ENCODE measurements around the gene SNRPD3. TPM values are rescaled to one million over a fixed set of nuclear protein-coding genes. Genes with fewer than 3 reads are reported as not detected.
"Not testable (repeated sequence)": the region's sequence is repeated elsewhere in the genome, so short reads cannot be mapped to it uniquely, and the experiment has no call there.

The SNRPD3 gene
- total RNA-seq, 1 donor from 2014 or later = 302 TPM

- TF ChIP-seq EZH2 (IDR thresholded peaks at IDR 0.05) (no peak), EZH2phosphoT487 (IDR thresholded peaks at IDR 0.05) (no peak)
- TF ChIP-seq, protein P1, sequence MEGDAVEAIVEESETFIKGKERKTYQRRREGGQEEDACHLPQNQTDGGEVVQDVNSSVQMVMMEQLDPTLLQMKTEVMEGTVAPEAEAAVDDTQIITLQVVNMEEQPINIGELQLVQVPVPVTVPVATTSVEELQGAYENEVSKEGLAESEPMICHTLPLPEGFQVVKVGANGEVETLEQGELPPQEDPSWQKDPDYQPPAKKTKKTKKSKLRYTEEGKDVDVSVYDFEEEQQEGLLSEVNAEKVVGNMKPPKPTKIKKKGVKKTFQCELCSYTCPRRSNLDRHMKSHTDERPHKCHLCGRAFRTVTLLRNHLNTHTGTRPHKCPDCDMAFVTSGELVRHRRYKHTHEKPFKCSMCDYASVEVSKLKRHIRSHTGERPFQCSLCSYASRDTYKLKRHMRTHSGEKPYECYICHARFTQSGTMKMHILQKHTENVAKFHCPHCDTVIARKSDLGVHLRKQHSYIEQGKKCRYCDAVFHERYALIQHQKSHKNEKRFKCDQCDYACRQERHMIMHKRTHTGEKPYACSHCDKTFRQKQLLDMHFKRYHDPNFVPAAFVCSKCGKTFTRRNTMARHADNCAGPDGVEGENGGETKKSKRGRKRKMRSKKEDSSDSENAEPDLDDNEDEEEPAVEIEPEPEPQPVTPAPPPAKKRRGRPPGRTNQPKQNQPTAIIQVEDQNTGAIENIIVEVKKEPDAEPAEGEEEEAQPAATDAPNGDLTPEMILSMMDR (IDR thresholded peaks at IDR 0.05) = no peak
- H3K4me3 ChIP-seq = no peak overlapping the region
- no peak overlapping the region for H3K9ac ChIP-seq
- Mint-ChIP-seq H3K36me3 (no peaks in the 10 kb centered on the region), H3K4me3 (no peak overlapping the region), H3K27me3 (ENCODE audit: insufficient read depth, low read depth) (peaks cover 8% of the 10 kb centered on the region), H3K4me1 (peaks cover 7% of the 10 kb centered on the region), H3K27ac (no peak overlapping the region), H3K9me3 (no peaks in the 10 kb centered on the region)
- no peaks in the 10 kb centered on the region for H4K20me1 ChIP-seq (ENCODE audit: low read depth)
- H3K27ac ChIP-seq = no peak overlapping the region
- no peak for DNase-seq (ENCODE audit: low spot score)
- H3F3A ChIP-seq (ENCODE audit: low read depth) = no peaks in the 10 kb centered on the region
- no peak overlapping the region for H2AFZ ChIP-seq (replicated peaks)
- H3K4me2 ChIP-seq = no peak overlapping the region
- no peaks in the 10 kb centered on the region for H3K9me3 ChIP-seq (ENCODE audit: low read depth)
- peaks cover 5% of the 10 kb centered on the region for H3K4me1 ChIP-seq
- no peaks in the 10 kb centered on the region for H3K36me3 ChIP-seq
- no peaks in the 10 kb centered on the region for H3K27me3 ChIP-seq
- H3K79me2 ChIP-seq (ENCODE audit: low read depth) = no peaks in the 10 kb centered on the region
Measured at GRCh38 chr22:24526191-24526590, 29.6 kb upstream of the SNRPD3 start.

DNA sequence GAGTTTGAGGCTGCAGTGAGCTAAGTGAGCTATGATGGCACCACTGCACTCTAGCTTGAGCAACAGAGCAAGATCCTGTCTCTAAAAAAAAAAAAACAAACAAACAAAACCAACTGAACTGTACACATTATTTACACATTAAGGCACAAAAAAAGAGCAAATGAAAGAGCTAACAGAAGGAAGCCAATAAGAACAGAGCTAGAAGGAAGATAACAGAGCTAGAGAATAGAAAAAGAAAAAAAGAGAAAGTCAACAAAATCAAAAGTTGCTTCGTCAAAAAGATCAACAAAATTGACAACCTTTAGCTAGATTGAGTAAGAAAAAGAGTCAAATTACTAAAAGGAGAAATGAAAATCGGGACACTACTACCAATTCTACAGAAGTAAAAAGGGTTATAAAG lies 25.9 kb upstream of the SNRPD3 start:
- H3K27ac Mint-ChIP-seq = no peak overlapping the region
- H3K4me1 Mint-ChIP-seq = peaks cover 4% of the 10 kb centered on the region
- TF ChIP-seq EZH2phosphoT487 (IDR thresholded peaks at IDR 0.05) (no peak), EZH2 (IDR thresholded peaks at IDR 0.05) (no peak)
- TF ChIP-seq, protein P1 (IDR thresholded peaks at IDR 0.05) = no peak
- no peak overlapping the region for H3K4me3 Mint-ChIP-seq
- no peak overlapping the region for H3K9ac ChIP-seq
- no peaks in the 10 kb centered on the region for H3K36me3 Mint-ChIP-seq
- H3K27me3 ChIP-seq = no peaks in the 10 kb centered on the region
- no peaks in the 10 kb centered on the region for H3K36me3 ChIP-seq
- no peak overlapping the region for H3K4me3 ChIP-seq
- no peak overlapping the region for H2AFZ ChIP-seq (replicated peaks)
- H3K27me3 Mint-ChIP-seq (ENCODE audit: insufficient read depth, low read depth) = peaks cover 2% of the 10 kb centered on the region
- DNase-seq (ENCODE audit: low spot score) = no peak
- H3K9me3 Mint-ChIP-seq = no peaks in the 10 kb centered on the region
- H3K9me3 ChIP-seq (ENCODE audit: low read depth) = no peaks in the 10 kb centered on the region
- H3F3A ChIP-seq (ENCODE audit: low read depth) = no peaks in the 10 kb centered on the region
- H3K27ac ChIP-seq = no peak overlapping the region
- no peaks in the 10 kb centered on the region for H3K4me1 ChIP-seq
- H3K4me2 ChIP-seq = no peak overlapping the region
- H3K79me2 ChIP-seq (ENCODE audit: low read depth) = no peaks in the 10 kb centered on the region
- no peaks in the 10 kb centered on the region for H4K20me1 ChIP-seq (ENCODE audit: low read depth)

- not testable (repeated sequence) for H3K9me3 ChIP-seq (ENCODE audit: low read depth); H3K27me3 Mint-ChIP-seq (ENCODE audit: insufficient read depth, low read depth); H3K36me3 Mint-ChIP-seq; H2AFZ ChIP-seq (replicated peaks); H3K27ac Mint-ChIP-seq; H3K4me1 Mint-ChIP-seq; H3K36me3 ChIP-seq; H3K4me3 ChIP-seq; H3K9me3 Mint-ChIP-seq; H3K9ac ChIP-seq; H3K4me2 ChIP-seq; H3F3A ChIP-seq (ENCODE audit: low read depth); H3K4me1 ChIP-seq; H3K27me3 ChIP-seq; H4K20me1 ChIP-seq (ENCODE audit: low read depth); H3K79me2 ChIP-seq (ENCODE audit: low read depth); H3K4me3 Mint-ChIP-seq; DNase-seq (ENCODE audit: low spot score); H3K27ac ChIP-seq
Measured at GRCh38 chr22:24530968-24531367, 24.8 kb upstream of the SNRPD3 start.

DNA sequence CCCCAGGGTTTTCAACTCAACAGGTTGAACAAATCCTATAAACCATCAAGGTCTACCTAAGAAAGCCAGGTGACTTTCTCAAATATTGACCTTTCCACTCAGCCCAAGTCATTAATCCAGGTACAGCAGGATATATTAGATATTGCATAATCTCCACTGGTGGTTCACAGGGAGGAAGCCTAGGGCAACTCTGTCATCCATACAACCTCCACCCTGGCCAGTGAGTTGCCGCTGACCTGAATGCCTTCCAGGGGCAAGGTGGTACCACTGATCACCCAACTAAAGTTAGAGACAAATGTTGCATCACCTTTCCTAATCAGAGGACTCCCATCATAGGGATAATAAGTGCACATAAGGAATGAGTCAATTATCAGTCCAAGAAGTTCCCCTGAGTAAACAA lies 23.7 kb upstream of the SNRPD3 start:
- Histone ChIP-seq H3K9me3 (ENCODE audit: low read depth) (no peaks in the 10 kb centered on the region), H3K36me3 (no peaks in the 10 kb centered on the region), H3K4me3 (no peak overlapping the region), H3K79me2 (ENCODE audit: low read depth) (no peaks in the 10 kb centered on the region), H3K27ac (no peak overlapping the region), H2AFZ (replicated peaks) (no peak overlapping the region), H3K9ac (no peak overlapping the region), H3K4me1 (no peaks in the 10 kb centered on the region), H3K4me2 (no peak overlapping the region), H3K27me3 (no peaks in the 10 kb centered on the region), H4K20me1 (ENCODE audit: low read depth) (no peaks in the 10 kb centered on the region), H3F3A (ENCODE audit: low read depth) (no peaks in the 10 kb centered on the region)
- no peaks in the 10 kb centered on the region for H3K4me1 Mint-ChIP-seq
- peaks cover 2% of the 10 kb centered on the region for H3K27me3 Mint-ChIP-seq (ENCODE audit: insufficient read depth, low read depth)
- no peaks in the 10 kb centered on the region for H3K9me3 Mint-ChIP-seq
- DNase-seq (ENCODE audit: low spot score) = no peak
- TF ChIP-seq, protein P1 (IDR thresholded peaks at IDR 0.05) = no peak
- no peak for TF ChIP-seq EZH2phosphoT487 (IDR thresholded peaks at IDR 0.05)
- TF ChIP-seq EZH2 (IDR thresholded peaks at IDR 0.05) = no peak
- no peak overlapping the region for H3K4me3 Mint-ChIP-seq
- H3K27ac Mint-ChIP-seq = no peak overlapping the region
- no peaks in the 10 kb centered on the region for H3K36me3 Mint-ChIP-seq

All from neural progenitor cell (in vitro differentiated cells).